NT2/D1 (cell line): ENCODE results near the gene STX12.

Source experiments
- SUZ12 ChIP-seq: IDR thresholded peaks from 2 replicates; pipeline ENCODE4 v1.6.1; 2011; ENCODE audit not compliant: insufficient read length, insufficient read depth; ENCODE audit errors: extremely low read depth
- YY1 ChIP-seq: IDR thresholded peaks from 2 replicates; pipeline ENCODE4 v1.6.1; 2011; ENCODE audit not compliant: insufficient read length, insufficient read depth
- ZNF274 ChIP-seq: IDR thresholded peaks from 2 replicates; pipeline ENCODE4 v1.6.1; 2011; ENCODE audit warnings: mild to moderate bottlenecking, low read depth, low read length

DNA sequence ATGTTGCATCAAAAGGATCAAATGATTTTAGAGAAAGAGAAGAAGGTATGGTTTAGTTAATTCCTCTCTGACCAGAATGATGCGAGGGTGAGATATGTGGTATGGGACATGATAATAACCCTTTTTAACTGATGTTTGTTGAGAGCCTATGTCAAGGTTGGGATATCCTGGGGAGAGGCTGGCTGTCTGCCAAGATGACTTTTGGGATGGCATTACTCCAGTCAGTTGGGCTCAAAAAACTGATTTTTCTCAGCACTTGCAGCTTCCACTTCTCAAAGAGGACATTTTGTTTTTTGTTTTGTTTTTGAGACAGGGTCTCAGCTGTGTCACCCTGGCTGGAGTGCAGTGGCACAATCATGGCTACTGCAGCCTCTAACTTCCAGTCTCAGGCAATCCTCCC is 17.7 kb upstream of the STX12 start:
- TF ChIP-seq YY1 (no peak), ZNF274 (no peak), SUZ12 (no peak)
